HG03066 (cell line): Measurements from ENCODE around the gene FADD.

ENCODE experiments used
- ATAC-seq: cut with Tn5 transposase; IDR thresholded peaks from one replicate; pipeline ENCODE4 v1.9.1; 2021; ENCODE audit warnings: low read depth; ENCODE audit not compliant: unreplicated experiment

FADD gene, protein sequence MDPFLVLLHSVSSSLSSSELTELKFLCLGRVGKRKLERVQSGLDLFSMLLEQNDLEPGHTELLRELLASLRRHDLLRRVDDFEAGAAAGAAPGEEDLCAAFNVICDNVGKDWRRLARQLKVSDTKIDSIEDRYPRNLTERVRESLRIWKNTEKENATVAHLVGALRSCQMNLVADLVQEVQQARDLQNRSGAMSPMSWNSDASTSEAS

GRCh38 chr11:70202920-70203750 is at the start of gene FADD:
FADD (plus strand) TSS chr11:70203296; CDS start chr11:70203460, 164 bp downstream.
- no peak for ATAC-seq

- ATAC-seq: no peak
Observed at GRCh38 chr11:70155386-70155785, 47.7 kb upstream of the FADD start.

DNA sequence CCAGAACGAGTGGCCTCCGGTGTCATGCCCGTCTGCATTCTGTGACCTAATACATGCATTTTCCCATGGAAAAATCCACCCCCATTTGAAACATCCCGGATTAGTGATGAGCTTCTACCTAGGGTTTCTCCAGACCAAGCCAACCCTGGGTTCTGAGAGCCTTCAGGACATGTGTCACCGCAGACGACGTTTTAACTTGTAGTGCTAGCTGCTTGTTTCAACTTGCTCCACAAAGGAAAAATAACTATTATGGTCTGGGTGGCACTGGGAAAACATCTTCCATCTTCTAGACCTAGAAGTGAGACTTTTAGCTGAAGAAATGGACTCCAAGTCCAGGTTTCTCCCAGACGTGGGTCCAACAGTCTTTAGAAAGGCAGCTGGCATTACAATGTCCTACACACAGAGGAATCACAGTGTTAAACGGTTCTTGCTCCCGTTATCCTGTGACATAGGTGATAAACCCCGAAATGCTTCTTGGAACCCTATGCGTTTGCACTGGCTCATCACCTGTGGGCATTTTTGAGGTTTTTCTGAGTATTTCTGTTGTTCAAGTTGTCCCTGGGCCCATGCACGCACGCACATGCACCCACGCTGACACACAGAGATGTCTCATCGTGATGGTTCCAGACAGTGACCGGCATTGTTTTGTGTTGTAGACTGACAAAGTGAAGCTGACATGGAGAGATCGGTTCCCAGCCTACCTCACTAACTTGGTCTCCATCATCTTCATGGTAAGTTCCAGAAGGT is 46.6 kb upstream of the FADD start:
- no peak for ATAC-seq

DNA sequence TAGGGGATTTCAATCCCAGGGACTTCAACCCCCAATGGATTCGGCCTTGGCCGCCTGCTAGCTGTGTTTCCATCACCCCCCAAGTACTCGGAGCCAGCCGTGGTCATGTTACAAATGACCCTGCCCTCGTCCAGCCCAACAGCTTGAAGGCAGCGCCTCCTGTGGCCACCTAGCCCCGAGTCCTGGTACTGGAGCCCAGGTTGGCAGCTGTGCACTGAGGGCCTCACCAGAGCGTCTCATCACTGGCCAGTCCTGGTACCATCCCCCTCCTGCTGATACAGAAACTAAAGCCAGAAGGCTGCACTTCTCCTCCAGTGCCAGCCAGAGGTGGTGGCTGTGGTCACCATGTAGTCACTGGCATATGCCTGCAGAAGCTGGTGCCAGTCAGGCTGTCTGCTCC is 44.9 kb upstream of the FADD start:
- no peak for ATAC-seq

DNA sequence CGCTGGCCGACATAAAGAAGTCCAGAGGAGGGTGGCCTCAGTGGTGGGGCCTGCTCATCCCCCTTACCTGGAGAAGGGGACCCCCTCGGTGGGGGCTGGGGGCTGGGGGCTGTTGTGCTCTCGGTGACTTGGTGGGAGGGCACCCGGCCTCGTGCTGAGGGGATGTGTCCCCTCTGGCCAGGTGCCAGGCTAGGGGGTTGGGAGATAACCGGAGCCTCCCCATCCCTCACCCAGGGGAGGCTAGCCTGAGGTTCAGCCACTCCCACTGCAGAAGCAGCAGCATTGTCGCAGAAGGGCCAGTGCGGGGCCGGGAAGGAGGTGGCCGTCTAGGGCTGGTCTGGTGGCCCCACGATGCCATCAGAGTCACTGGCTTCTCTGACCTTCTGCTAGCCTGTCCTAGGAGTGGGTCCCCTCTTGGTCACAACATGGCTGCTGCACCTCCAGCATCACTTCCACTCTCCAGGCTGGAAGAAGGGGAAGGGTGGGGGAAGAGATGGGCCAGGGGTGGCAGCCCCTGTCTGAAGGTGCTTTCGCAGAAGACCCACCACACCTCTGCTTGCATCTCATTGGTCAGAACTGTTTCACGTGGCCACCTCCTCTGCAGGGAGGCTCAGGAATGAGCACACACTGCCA is 44.2 kb upstream of the FADD start:
- ATAC-seq: no peak

DNA sequence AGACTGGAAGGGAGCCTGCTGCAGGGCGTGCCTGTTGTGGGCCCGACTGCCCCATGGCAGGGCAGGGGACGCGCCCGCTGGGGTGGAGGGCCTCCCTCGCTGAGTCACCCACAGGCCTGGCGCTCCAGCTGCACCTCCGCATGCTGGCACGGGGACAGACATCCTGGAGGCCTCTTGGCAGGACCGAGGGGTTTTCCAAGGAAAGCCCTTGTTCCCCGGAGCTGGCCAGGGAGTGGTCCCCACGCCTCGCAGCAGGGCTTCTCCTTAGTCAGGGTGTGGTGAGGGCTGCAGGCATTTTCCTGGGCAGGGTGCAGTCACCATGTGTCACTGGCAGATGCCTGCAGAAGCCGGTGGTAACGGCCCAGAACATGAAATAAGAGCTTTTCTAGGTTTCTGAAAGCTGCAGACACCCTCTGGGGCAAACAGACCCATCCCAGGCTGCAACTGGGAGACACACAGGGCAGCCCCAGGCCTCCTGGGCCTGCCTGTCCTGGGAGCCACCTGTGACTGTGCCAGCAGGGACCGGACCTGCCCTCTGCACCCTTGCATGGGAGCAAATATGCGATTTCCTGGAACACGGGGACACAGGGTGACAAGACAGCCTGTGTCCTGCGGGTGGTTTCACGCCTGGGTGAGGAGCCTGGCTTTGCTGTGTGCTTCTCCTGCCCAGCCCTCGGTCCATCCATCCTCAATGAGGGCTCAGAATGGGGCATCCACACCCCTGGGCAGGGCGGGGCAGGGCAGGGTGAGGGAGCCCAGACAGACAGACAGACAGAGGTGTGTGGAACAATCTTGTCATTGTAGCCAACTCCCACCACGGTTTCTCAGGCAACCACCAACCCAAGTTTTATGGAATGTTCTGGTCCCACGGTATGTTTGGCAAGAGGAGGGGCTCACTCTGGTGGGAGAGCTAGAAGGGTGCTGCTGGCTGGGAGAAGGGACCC is 43.2 kb upstream of the FADD start:
- ATAC-seq: no peak

DNA sequence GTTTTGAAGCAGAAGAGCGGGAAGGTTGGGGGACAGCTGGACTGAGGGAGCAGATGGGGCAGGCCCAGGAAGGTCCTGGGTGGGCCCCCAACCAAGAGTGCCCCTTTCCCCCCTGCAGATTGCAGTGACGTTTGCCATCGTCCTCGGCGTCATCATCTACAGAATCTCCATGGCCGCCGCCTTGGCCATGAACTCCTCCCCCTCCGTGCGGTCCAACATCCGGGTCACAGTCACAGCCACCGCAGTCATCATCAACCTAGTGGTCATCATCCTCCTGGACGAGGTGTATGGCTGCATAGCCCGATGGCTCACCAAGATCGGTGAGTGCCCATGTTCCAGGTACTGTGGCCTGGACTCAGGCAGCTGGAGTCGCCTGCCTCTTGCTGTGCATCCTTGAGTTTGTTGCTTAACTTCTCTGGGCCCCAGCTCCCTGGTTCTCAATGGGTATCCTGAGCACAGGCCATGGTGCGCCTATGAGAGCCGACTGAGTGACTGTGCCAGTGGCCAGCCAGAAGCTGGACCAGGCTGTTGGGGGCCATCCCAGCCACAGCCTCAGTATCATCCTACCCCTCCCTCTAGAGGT is 42.0 kb upstream of the FADD start:
- ATAC-seq: no peak

GRCh38 chr11:70164705-70165104 is 38.4 kb upstream of the FADD start:
- ATAC-seq: no peak

DNA sequence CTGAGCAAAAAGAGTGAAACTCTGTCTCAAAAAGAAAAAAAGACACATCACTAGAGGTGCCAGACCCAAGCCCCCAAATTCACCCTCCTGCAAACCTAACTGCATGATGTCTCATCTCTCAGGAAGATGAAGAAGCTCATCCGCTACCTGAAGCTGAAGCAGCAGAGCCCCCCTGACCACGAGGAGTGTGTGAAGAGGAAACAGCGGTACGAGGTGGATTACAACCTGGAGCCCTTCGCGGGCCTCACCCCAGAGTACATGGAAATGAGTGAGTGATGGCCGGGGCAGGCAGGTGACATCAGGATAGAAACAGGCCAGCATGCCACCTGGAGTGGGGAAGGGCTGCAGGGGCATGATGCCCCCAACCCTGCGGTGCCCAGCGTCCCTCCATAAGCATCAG is 36.0 kb upstream of the FADD start:
- no peak for ATAC-seq

DNA sequence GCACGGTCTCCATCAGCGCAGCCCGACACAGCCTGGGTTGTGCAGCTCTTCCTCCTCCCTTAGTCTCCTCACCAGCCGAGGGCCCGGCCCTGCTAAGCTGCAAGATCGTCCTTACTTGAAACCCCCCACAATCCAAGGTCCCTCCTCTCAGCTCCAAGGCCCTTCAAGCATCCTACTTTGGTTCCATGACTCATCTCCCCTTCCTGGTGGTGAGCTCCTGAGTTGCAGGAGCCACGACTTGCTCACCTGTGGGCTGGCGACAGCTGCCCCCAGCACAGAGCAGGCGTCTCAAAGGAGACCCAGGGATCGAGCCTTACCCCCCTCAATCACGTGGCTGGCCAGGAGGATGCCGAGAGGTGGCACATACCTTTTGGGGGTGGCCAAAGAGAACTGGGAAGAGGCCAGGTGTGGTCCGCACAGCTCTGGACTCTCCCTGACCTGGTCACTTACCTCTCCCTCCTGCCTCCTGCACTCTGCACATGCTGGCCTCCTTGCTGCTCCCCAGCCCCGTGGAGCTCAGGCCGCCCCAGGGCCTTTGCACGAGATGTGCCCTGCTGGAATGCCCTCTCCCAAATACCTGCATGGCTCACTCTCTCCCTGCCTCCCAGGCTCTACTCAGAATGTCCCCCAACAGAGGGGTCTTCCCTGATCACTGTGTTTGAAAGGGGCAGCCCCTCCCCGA is 35.2 kb upstream of the FADD start:
- no peak for ATAC-seq

- no peak for ATAC-seq
Observed at GRCh38 chr11:70168405-70168754, 34.7 kb upstream of the FADD start.

- ATAC-seq: no peak
Observed at GRCh38 chr11:70169127-70169526, 34.0 kb upstream of the FADD start.

GRCh38 chr11:70169632-70170031 is 33.5 kb upstream of the FADD start:
- no peak for ATAC-seq

DNA sequence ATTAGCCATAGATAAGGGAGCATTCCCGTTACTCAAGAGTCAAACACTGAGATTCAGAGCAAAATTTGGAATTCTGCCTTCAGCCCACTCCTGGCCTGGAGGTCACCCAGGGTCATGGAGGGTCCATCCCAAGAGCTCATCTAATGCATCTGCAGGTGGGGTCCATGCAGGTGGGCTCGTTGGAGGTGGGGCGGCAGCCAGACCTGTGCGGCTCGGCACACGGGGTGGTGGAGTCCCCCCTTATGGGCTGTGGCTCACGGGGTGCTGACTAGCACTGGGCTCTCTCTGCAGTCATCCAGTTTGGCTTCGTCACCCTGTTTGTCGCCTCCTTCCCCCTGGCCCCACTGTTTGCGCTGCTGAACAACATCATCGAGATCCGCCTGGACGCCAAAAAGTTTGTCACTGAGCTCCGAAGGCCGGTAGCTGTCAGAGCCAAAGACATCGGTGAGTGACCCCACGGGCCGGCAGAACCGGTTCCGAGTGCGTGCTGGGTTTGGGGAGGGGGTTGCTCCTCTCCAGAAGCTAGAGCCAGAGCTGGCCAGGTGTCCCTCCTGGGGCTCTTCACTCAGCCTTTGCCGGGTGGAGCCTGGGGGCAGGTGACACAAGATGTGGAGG is 32.4 kb upstream of the FADD start:
- ATAC-seq: no peak

- ATAC-seq: no peak
Observed at GRCh38 chr11:70173018-70173417, 30.1 kb upstream of the FADD start.

- ATAC-seq: no peak
Observed at GRCh38 chr11:70174547-70175235, 28.4 kb upstream of the FADD start.

- no peak for ATAC-seq
Observed at GRCh38 chr11:70175236-70175698, 27.8 kb upstream of the FADD start.
